GM12878 (cell line): ENCODE data around the gene GID8. TPM values are rescaled to one million over a fixed set of nuclear protein-coding genes. Genes with fewer than 3 reads are reported as not detected.

Source experiments
- ATAC-seq: fragments of 200-7000 bp; cut with Tn5 transposase; 3 replicates; pipeline ENCODE4 v1.9.1; 2020; ENCODE audit warnings: mild to moderate bottlenecking, moderate library complexity
- BruUV-seq: library from RNA; stranded (reverse); fragments of 400-500 nt; replicated peaks from 2 replicates; lab custom pipeline; 2021; lab: Mats Ljungman, UMichigan
- CTCF ChIA-PET: fragments of 300-600 bp; sonication (Branson Sonifier 250); formaldehyde crosslinking; extraction: SDS; loops from one replicate; lab custom pipeline; 2021; ENCODE audit warnings: inconsistent platforms; lab: Yijun Ruan, JAX
- POLR2A ChIA-PET: fragments of 350-600 bp; formaldehyde crosslinking; extraction: SDS; loops from one replicate; lab custom pipeline; 2021; ENCODE audit warnings: inconsistent platforms; lab: Charles Lee
- RAD21 ChIA-PET: fragments of 300-600 bp; sonication (Branson Sonifier 250); formaldehyde crosslinking; loops from one replicate; lab custom pipeline; 2023; ENCODE audit warnings: antibody characterized with exemption; ENCODE audit not compliant: unreplicated experiment; lab: Charles Lee
- SMC1A ChIA-PET: fragments of 300-600 bp; sonication (Branson Sonifier 250); formaldehyde crosslinking; loops from one replicate; lab custom pipeline; 2023; ENCODE audit not compliant: unreplicated experiment, uncharacterized antibody; lab: Charles Lee
- DNase-seq: peaks from one replicate; pipeline ENCODE4 v3.0.0-alpha.2; 2011; ENCODE audit warnings: low read depth, low spot score
- FAIRE-seq: peaks from 3 replicates; lab custom pipeline; 2011; peaks lifted over from hg19 to GRCh38; lab: Jason Lieb, UNC
- H2AFZ ChIP-seq: 2 replicates; pipeline ENCODE4 v1.6.0; 2011; ENCODE audit warnings: low read depth, low read length, control low read depth; ENCODE audit not compliant: control insufficient read depth
- H3K27ac ChIP-seq: 2 replicates; pipeline ENCODE4 v1.5.1; 2011; ENCODE audit warnings: control low read depth; ENCODE audit not compliant: control insufficient read depth, insufficient read depth
- H3K27me3 ChIP-seq, 2 experiments: replicated peaks in 1 of 2; 2 replicates each; pipeline versions ENCODE4 v1.6.0 to v1.6.1; 2011; ENCODE audit warnings: low read length in 1 of 2; ENCODE audit not compliant: control insufficient read depth in 2 of 2, insufficient read depth in 2 of 2
- H3K36me3 ChIP-seq, 2 experiments: 2 replicates each; pipeline ENCODE4 v1.5.1; 2011; ENCODE audit warnings: low read length in 1 of 2; ENCODE audit not compliant: control insufficient read depth in 2 of 2, insufficient read depth in 2 of 2
- H3K4me1 ChIP-seq: 2 replicates; pipeline ENCODE4 v1.6.1; 2011; ENCODE audit warnings: mild to moderate bottlenecking, low read length, moderate library complexity, mixed read lengths; ENCODE audit not compliant: control insufficient read depth, insufficient read depth
- H3K4me2 ChIP-seq: 2 replicates; pipeline ENCODE4 v1.6.0; 2011; ENCODE audit warnings: control low read depth; ENCODE audit not compliant: control insufficient read depth, insufficient read depth
- H3K4me3 ChIP-seq: fragments of 200-600 bp; sonication (generic); 2 replicates; pipeline ENCODE4 v1.5.1; 2016
- H3K79me2 ChIP-seq: 2 replicates; pipeline ENCODE4 v1.6.0; 2011; ENCODE audit warnings: low read length; ENCODE audit not compliant: control insufficient read depth, insufficient read depth
- H3K9ac ChIP-seq: 2 replicates; pipeline ENCODE4 v1.8.0; 2011; ENCODE audit warnings: low read length, control low read depth, mixed read lengths; ENCODE audit not compliant: control insufficient read depth, insufficient read depth
- H3K9me3 ChIP-seq: replicated peaks from 3 replicates; pipeline ENCODE4 v1.5.1; 2011; ENCODE audit warnings: mild to moderate bottlenecking, low read length; ENCODE audit not compliant: control insufficient read depth, insufficient read depth
- H4K20me1 ChIP-seq: 2 replicates; pipeline ENCODE4 v1.6.0; 2011; ENCODE audit not compliant: control insufficient read depth, insufficient read depth
- BACH1 ChIP-seq: fragments of 450-650 bp; IDR thresholded peaks from 2 replicates; pipeline ENCODE4 v1.6.1; 2017; ENCODE audit warnings: mild to moderate bottlenecking, borderline replicate concordance
- CHD1 ChIP-seq: IDR thresholded peaks from 2 replicates; pipeline ENCODE4 v1.6.1; 2012; ENCODE audit warnings: low read depth, low read length, improper control_type of control experiment
- CHD4 ChIP-seq: fragments of 200-600 bp; sonication (generic); IDR thresholded peaks from 2 replicates; pipeline ENCODE4 v1.6.1; 2016; ENCODE audit warnings: mild to moderate bottlenecking
- ETV6 ChIP-seq, 2 experiments: fragments of 450-650 bp in 1 of 2; IDR thresholded peaks in 1 of 2; conservative IDR thresholded peaks in 1 of 2; 2 replicates each; pipeline ENCODE4 v1.6.1; 2014; ENCODE audit warnings: antibody characterized with exemption in 1 of 2, borderline replicate concordance in 1 of 2, low read depth in 1 of 2, mild to moderate bottlenecking in 1 of 2, moderate library complexity in 1 of 2
- IKZF1 ChIP-seq: fragments of 450-650 bp; conservative IDR thresholded peaks from 2 replicates; pipeline ENCODE4 v1.6.1; 2017; ENCODE audit warnings: antibody characterized with exemption, mild to moderate bottlenecking
- MYB ChIP-seq: fragments of 150-350 bp; IDR thresholded peaks from 2 replicates; pipeline ENCODE4 v1.6.1; 2014; ENCODE audit warnings: mild to moderate bottlenecking, low read depth, low read length, borderline replicate concordance
- PAX5 ChIP-seq: IDR thresholded peaks from 2 replicates; pipeline ENCODE4 v1.6.1; 2011; ENCODE audit warnings: low read depth, low read length, borderline replicate concordance
- RBBP5 ChIP-seq: fragments of 200-600 bp; sonication (generic); conservative IDR thresholded peaks from 2 replicates; pipeline ENCODE4 v1.6.1; 2016
- REST ChIP-seq: IDR thresholded peaks from 2 replicates; pipeline ENCODE4 v1.6.1; 2012; ENCODE audit warnings: mild to moderate bottlenecking, low read depth, low read length
- TAF1 ChIP-seq: IDR thresholded peaks from 2 replicates; pipeline ENCODE4 v1.6.1; 2011; ENCODE audit warnings: mild to moderate bottlenecking, low read depth, low read length, borderline replicate concordance
- USF2 ChIP-seq: IDR thresholded peaks from 2 replicates; pipeline ENCODE4 v1.6.1; 2011; ENCODE audit warnings: low read depth, low read length, improper control_type of control experiment, borderline replicate concordance
- WGBS: methylation state at CpG from one replicate; pipeline ENCODE4 v1.1.6; 2016; ENCODE audit warnings: low lambda C conversion rate; ENCODE audit not compliant: insufficient replicate concordance, insufficient coverage; ENCODE audit errors: missing lambda C conversion rate; 5-methylcytosine and 5-hydroxymethylcytosine counted together
- in situ Hi-C: fragments of 300-500 bp; cut with MboI; formaldehyde crosslinking; loops from 9 replicates; pipeline ENCODE4 v1.14.3; 2018; ENCODE audit warnings: mixed read lengths
- intact Hi-C: fragments of 100-400 bp; cut with micrococcal nuclease; formaldehyde crosslinking; loops from one replicate; pipeline ENCODE4 v1.14.2; 2022; ENCODE audit not compliant: unreplicated experiment
- polyA plus RNA-seq, 11 experiments: library from polyadenylated mRNA; depleted of rRNA in 4 of 11; unstranded in 6 of 11; stranded (reverse) in 5 of 11; fragments of >200 nt; fragmentation: Nextera tagmentation in 4 of 11; fragmentation: Illumina TruSeq in 1 of 11; extraction: Ambion mirVana in 4 of 11; extraction: Trizol in 1 of 11; gene quantifications; 1 replicate in 1 of 11; 2 replicates in 10 of 11; pipeline versions ENCODE4 v1.2.1 to v1.2.3, GENCODE V29; 2011 to 2016; ENCODE audit warnings: inconsistent platforms in 2 of 11, missing spikeins in 2 of 11, low read depth in 1 of 11
- total RNA-seq, 4 experiments: library from RNA; depleted of rRNA in 3 of 4; stranded (reverse); fragments of >200 nt in 3 of 4; fragmentation: Illumina TruSeq in 1 of 4; extraction: Trizol in 1 of 4; gene quantifications; 2 replicates each; pipeline versions ENCODE4 v1.2.1 to v1.2.3, GENCODE V29; 2013 to 2021
- TF ChIP-seq, protein P1 (sequence below): fragments of 450-650 bp; IDR thresholded peaks from 2 replicates; pipeline ENCODE4 v1.6.1; 2017; ENCODE audit warnings: borderline replicate concordance
- TF ChIP-seq, protein P2 (sequence below): fragments of 450-650 bp; IDR thresholded peaks from 2 replicates; pipeline ENCODE4 v1.6.1; 2017; ENCODE audit warnings: low read depth, mild to moderate bottlenecking, moderate library complexity
- TF ChIP-seq, protein P3 (sequence below): fragments of 450-650 bp; IDR thresholded peaks from 2 replicates; pipeline ENCODE4 v1.6.1; 2017; ENCODE audit warnings: mild to moderate bottlenecking, low read depth, inconsistent platforms; ENCODE audit not compliant: poor library complexity, severe bottlenecking

The GID8 gene
- total and polyA plus RNA-seq, 10 of the 15 experiments (the other 5 are each of a cell fraction or from before 2014, with no cell fraction given): 12.0 to 33.8 (median 22.2) TPM

- DNase-seq: no peak
- H3K9me3 ChIP-seq: no peaks in the 10 kb centered on the region
- ChIA-PET CTCF (interaction anchor here (0.6 kb wide), 1 partner anchor 8 kb away, joined by 3 read pairs; no protein-coding TSS in a partner anchor), SMC1A (no interaction called here), RAD21 (no interaction called here), POLR2A (interaction anchor here (1.1 kb wide), 1 partner anchor 13 kb away, joined by 3 read pairs; no protein-coding TSS in a partner anchor)
- H3K27ac ChIP-seq: no peak overlapping the region
- H3K4me3 ChIP-seq: no peak overlapping the region
- no peak for ATAC-seq
- no peaks in the 10 kb centered on the region for H3K4me1 ChIP-seq
- no peak overlapping the region for H2AFZ ChIP-seq
- no peak for FAIRE-seq
- in situ Hi-C loops: no loop called here
- intact Hi-C loops: no loop called here
- H3K27me3 ChIP-seq: no peaks in the 10 kb centered on the region
- H3K9ac ChIP-seq: no peak overlapping the region
- WGBS: 73% methylated on average over 20 of the region's 20 CpGs
- H4K20me1 ChIP-seq: no peaks in the 10 kb centered on the region
- no peak overlapping the region for H3K4me2 ChIP-seq
- H3K79me2 ChIP-seq: no peaks in the 10 kb centered on the region
- H3K36me3 ChIP-seq: peaks cover 16 to 17% of the 10 kb centered on the region in 2 experiments; a peak in 3 of 4 replicates
- BruUV-seq: no TSS peak
- TF ChIP-seq, protein P1, sequence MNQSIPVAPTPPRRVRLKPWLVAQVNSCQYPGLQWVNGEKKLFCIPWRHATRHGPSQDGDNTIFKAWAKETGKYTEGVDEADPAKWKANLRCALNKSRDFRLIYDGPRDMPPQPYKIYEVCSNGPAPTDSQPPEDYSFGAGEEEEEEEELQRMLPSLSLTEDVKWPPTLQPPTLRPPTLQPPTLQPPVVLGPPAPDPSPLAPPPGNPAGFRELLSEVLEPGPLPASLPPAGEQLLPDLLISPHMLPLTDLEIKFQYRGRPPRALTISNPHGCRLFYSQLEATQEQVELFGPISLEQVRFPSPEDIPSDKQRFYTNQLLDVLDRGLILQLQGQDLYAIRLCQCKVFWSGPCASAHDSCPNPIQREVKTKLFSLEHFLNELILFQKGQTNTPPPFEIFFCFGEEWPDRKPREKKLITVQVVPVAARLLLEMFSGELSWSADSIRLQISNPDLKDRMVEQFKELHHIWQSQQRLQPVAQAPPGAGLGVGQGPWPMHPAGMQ: no peak
- TF ChIP-seq, protein P2, sequence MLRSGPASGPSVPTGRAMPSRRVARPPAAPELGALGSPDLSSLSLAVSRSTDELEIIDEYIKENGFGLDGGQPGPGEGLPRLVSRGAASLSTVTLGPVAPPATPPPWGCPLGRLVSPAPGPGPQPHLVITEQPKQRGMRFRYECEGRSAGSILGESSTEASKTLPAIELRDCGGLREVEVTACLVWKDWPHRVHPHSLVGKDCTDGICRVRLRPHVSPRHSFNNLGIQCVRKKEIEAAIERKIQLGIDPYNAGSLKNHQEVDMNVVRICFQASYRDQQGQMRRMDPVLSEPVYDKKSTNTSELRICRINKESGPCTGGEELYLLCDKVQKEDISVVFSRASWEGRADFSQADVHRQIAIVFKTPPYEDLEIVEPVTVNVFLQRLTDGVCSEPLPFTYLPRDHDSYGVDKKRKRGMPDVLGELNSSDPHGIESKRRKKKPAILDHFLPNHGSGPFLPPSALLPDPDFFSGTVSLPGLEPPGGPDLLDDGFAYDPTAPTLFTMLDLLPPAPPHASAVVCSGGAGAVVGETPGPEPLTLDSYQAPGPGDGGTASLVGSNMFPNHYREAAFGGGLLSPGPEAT: no peak
- TF ChIP-seq PAX5: no peak
- no peak for TF ChIP-seq REST
- no peak for TF ChIP-seq IKZF1
- no peak for TF ChIP-seq CHD4
- no peak for TF ChIP-seq TAF1
- TF ChIP-seq MYB: no peak
- TF ChIP-seq, protein P3, sequence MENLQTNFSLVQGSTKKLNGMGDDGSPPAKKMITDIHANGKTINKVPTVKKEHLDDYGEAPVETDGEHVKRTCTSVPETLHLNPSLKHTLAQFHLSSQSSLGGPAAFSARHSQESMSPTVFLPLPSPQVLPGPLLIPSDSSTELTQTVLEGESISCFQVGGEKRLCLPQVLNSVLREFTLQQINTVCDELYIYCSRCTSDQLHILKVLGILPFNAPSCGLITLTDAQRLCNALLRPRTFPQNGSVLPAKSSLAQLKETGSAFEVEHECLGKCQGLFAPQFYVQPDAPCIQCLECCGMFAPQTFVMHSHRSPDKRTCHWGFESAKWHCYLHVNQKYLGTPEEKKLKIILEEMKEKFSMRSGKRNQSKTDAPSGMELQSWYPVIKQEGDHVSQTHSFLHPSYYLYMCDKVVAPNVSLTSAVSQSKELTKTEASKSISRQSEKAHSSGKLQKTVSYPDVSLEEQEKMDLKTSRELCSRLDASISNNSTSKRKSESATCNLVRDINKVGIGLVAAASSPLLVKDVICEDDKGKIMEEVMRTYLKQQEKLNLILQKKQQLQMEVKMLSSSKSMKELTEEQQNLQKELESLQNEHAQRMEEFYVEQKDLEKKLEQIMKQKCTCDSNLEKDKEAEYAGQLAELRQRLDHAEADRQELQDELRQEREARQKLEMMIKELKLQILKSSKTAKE: no peak
- no peak for TF ChIP-seq USF2
- TF ChIP-seq ETV6 (conservative IDR thresholded peaks at IDR 0.05 in 1 of 2, IDR thresholded peaks at IDR 0.05 in 1 of 2; ENCODE audit: borderline replicate concordance in 1 of 2, low read depth in 1 of 2): no peak
- no peak for TF ChIP-seq CHD1
- TF ChIP-seq RBBP5: no peak
- TF ChIP-seq BACH1: no peak
These were observed 26.8 kb downstream of the GID8 start for GRCh38 chr20:62964700-62965099.
